ENCODE measurements around the gene MSRB2.
"Not testable (repeated sequence)": the region's sequence is repeated elsewhere in the genome, so short reads cannot be mapped to it uniquely, and the experiment has no call there.

Gene MSRB2

GRCh38 chr10:23095404-23095965 lies at the start of gene MSRB2:
TSS of gene MSRB2 (plus strand) at chr10:23095579. CDS start at chr10:23095609, 30 bp downstream.
- peak; percentile 60 for DNase-seq (ENCODE audit: low read depth)

GRCh38 chr10:23046027-23046426 lies 49.4 kb upstream of the MSRB2 start:
- no peak for DNase-seq (ENCODE audit: low read depth)

GRCh38 chr10:23047201-23048050 lies 48.0 kb upstream of the MSRB2 start:
- no peak for DNase-seq (ENCODE audit: low read depth)

DNA sequence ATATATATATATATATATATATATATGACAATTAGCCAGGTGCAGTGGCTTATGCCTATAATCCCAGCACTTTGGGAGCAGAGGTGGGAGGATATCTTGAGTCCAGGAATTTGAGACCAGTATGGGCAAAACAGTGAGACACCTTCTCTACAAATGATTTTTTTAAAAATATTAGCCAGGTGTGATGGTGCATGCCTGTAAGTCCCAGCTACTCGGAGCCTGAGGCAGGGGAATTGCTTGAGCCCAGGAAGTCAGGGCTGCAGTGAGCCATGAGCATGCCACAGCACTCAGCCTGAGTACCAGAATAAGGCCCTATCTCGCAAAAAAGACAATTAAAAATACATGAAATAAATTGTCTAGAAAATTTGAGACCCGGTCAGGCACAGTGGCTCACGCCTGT lies 47.2 kb upstream of the MSRB2 start:
- DNase-seq (ENCODE audit: low read depth) = no peak

- DNase-seq (ENCODE audit: low read depth) = no peak
These were observed 44.1 kb upstream of the MSRB2 start for GRCh38 chr10:23051278-23051677.

DNA sequence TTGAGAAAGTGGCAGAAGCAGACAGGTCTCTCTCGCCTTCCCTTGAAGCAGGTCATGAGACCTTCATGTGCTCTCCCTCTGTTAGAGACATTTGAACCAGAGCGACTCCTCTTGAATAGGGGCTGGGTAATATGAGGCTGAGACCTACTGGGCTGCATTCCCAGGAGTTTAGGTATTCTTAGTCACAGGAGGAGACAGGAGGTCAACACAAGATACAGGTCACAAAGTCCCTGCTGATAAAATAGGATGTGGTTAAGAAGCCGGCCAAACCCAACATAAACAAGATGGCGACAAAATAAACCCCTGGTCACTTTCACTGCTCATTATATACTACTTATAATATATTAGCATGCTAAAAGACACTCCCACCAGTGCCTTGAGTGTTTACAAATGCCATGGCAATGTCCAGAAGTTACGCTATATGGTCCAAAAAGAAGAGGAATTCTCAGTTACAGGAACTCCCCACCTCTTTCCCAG lies 43.5 kb upstream of the MSRB2 start:
- DNase-seq (ENCODE audit: low read depth) = no peak

GRCh38 chr10:23053036-23053435 lies 42.3 kb upstream of the MSRB2 start:
- DNase-seq (ENCODE audit: low read depth) = no peak

DNA sequence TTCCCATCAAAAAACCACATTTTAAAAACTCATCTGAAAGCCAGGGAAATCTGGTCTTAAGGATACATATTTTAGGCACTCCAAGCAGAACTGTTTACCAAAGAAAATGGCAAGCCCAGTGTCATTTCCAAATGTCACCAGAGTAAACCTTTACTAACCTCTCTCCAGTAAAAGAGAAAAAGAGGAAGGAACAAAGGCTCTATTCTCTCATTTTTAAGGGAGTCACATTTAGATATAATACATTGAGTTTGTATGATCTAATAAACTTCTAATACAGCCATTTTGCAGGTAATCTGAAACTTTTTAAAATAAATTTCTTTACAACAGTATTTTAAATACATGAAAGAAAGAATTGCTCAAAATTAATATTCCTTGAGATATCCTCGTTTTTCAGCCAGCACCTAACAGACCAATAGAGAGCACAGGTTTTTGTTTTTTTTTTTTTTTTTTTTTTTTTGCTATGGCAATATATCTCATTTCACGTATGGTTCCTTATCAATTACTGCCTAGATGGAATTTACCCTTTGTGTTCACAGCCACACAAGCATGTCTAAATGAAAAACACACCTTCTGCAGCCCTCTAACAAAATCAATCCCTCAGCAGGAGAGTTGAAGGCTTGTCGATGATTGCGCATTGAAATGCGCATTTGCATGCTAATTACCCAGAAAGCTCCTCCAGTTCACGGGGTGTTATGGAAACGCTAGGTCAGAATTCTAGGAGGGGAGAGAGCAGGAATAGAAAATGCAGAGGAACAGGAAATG lies 39.8 kb upstream of the MSRB2 start:
- no peak for DNase-seq (ENCODE audit: low read depth)

- no peak for DNase-seq (ENCODE audit: low read depth)
These were observed 39.2 kb upstream of the MSRB2 start for GRCh38 chr10:23056186-23056579.

- DNase-seq (ENCODE audit: low read depth) = no peak
These were observed 37.0 kb upstream of the MSRB2 start for GRCh38 chr10:23058366-23058765.

- DNase-seq (ENCODE audit: low read depth) = no peak
These were observed 34.5 kb upstream of the MSRB2 start for GRCh38 chr10:23060918-23061317.

DNA sequence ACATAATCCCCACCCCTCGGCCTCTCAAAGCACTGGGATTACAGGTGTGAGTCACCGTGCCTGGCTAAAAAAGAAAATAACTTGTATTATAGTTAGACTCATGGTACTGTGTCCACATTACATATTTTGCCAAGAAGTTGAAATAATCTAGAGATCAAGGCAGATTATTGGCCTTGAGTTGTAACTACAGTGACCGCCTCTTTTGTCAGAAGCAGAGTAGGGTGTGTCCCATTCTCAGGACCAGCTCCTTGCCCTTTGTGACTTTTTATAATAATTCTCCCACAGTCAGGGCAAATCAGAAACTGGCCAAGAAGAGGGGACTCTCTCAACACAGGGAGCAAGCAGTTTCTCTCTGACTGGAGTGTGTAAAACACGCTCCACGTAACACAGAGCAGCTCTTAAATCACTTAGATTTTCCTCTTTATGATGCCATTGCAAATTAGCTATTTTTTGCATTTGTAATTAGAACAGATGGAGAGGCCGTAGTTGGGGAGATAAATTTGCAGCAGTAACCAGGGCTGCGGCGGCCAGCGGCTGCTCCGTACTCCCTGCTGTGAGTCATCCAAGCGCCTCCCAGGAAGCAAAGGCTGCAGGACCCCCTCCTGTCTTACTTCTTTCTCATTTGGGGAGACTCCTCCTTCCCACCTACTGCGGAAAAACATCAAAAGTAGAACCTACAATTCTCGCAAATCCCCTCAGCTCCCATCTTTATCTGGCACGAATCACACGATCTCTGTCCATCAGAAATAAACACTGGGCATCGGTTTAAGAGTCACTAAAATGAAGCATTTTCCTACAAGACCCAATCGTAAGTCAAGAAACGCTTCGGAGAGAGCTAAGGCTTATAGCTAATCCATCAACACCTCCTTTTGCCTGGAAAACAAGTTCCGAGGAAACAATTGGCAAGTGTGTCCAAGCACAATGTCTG lies 32.1 kb upstream of the MSRB2 start:
- no peak for DNase-seq (ENCODE audit: low read depth)

DNA sequence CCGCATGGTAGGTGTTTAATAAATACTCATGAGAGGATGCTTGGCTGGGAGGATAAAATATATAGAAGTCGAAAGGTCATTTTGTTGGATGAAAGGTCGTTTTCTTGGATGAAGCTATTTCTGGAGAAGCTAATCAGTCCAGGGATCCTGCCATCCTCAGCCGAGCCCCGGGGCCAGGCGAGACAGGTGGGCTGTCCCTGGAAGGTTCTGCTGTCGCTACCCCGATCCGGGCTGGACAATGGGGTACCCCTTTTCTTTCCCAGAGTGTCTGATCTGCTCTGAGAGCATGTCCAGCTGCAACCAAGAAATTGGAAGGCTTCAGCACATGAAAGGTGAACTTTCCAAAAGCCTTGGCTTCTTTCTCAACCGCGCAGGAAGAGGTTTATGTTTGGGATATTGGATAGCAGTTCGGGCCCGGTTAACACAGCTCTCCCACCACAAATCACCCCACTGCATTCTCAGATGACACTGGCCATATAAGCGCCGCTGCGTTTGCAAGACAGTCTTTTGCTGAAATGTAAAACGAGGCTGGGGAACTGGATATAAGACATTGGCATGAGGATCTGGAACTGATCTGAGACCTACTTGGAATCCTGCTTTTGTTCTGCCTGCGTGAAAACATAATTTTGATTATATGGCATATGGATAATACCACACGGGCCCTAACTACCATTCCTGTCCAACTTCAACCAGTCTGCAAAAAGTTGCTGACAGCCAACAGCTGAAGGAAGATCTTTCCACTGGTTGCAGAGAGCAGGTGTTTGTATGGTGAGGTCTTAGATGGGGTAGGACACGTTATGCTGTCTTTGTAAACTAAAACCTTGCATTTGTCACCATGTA lies 31.2 kb upstream of the MSRB2 start:
- DNase-seq (ENCODE audit: low read depth) = no peak

DNA sequence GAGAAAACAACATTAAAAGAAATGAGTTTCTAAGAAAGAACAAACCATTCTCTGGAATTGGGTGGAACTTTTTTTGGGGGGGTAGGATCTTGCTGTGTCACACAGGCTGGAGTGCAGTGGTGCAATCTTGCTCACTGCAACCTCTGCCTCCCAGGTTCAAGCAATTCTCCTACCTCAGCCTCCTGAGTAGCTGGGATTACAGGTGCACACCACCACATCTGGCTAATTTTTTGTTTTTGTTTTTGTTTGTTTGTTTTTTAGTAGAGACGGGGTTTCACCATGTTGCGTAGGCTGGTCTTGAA lies 30.6 kb upstream of the MSRB2 start:
- not testable (repeated sequence) for DNase-seq (ENCODE audit: low read depth)

- DNase-seq (ENCODE audit: low read depth) = no peak
These were observed 30.0 kb upstream of the MSRB2 start for GRCh38 chr10:23065181-23065948.

GRCh38 chr10:23067337-23067736 lies 28.0 kb upstream of the MSRB2 start:
- DNase-seq (ENCODE audit: low read depth) = no peak

DNA sequence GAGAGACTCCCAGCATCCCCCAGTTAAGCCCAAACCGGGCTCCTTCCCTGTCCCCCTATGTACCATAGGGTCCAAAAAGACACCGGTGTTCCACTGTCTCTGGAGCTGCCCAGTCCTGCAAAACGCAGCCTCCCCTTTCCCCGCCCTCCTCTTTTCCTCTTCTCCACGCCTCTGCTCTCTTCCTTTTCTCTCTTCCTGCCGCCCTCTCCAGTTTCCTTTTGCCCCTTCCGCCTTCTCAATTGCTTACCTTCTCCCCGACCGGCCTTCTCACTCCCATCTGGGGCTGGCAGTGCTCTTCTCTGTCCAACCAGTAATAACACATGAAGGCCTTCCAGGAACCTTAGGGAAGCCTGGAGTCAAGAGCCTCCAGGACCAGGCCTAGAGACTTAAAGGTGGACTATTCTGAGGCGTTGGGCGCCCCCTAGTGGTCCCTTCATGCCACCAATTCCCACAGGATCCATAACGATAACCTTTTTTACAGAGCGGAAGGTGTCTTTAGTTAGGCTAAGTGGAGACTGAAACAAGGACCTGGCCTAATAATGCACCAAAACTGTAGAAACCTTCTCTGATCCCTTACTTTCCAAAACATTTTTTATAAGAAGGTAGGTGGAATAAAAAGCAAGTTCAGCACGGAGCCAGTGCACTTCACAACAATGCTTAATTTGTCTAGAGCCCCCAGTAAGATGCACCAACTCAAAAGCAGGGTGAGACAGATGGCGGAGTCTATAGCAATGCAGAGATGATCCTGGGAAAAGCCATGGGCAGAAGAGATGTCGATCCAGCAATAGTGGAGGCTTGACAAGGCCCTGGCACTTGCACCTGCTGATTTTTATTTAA lies 27.2 kb upstream of the MSRB2 start:
- peak; percentile 44 for DNase-seq (ENCODE audit: low read depth)

DNA sequence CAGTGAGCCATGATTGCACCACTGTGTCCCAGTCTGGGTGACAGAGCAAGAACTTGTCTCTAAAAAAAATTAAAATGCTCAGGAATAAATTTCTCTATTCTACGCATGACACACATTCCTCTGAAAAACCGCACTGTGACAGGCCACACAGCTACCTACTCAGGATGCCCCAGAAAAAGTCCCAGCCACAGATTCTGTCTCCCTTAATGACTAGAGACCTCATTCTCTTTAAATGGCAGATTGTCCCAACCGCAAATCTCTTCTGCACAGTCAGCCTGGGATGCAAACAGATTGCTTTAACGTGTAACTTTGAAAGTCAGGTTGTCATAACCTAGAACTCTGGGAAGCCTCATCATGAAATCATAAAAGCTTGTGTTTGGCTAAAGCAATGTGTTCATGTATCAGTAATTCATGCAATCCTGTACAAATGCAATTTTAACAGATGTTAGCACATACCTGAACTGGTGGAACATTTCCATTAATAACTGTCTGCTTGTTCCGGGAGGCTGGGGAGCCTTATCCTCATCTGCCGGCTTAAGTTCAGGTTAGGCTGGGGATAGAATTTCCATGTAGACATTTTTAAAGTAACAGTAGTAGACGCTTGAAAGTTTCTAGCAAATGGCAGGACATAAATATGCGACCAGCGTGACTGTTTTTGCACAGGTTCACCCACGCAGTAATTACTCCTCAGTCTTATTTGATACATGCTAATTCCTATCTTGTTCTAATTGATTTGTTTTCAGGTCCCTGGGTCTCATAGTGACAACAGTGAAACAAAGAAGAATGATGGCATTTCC lies 26.2 kb upstream of the MSRB2 start:
- DNase-seq (ENCODE audit: low read depth) = no peak

Data from activated T-cell treated with anti-CD3 and anti-CD28 coated beads for 24 hours (primary cell).